Measurements from ENCODE around the gene KCNA3. TPM values are rescaled to one million over a fixed set of nuclear protein-coding genes. Genes with fewer than 3 reads are reported as not detected.

KCNA3 gene
- total and polyA plus RNA-seq, 9 of the 15 experiments (the other 6 are each of a cell fraction or from before 2014, with no cell fraction given): not detected

GRCh38 chr1:110672001-110672752, 2.6 kb downstream of the KCNA3 start:
- no peak for FAIRE-seq
- under 1% methylated on average over 12 of the region's 12 CpGs for WGBS (ENCODE audit: insufficient coverage, low coverage, missing lambda C conversion rate)
- TF ChIP-seq MXI1 (IDR thresholded peaks at IDR 0.05; ENCODE audit: low read depth, low read length): 0 out of 2 replicates have a peak, but pooled peaks have one; percentile 30
- TF ChIP-seq GMEB1 (CRISPR knock-in tag; IDR thresholded peaks at IDR 0.05): no peak
- no peak for TF ChIP-seq ZNF695 (CRISPR knock-in tag; IDR thresholded peaks at IDR 0.05)
- peak in 1 of 2 experiments; percentile 63; a peak in 1 of 4 replicates for TF ChIP-seq CSDE1 (IDR thresholded peaks at IDR 0.05)
- peak; percentile 91 for TF ChIP-seq RFX1 (IDR thresholded peaks at IDR 0.05)
- H3K9ac ChIP-seq (ENCODE audit: insufficient read depth in 1 of 2, low read depth in 2 of 2, low read length in 2 of 2): no peak overlapping the region
- H4K20me1 ChIP-seq (replicated peaks; ENCODE audit: control insufficient read depth, insufficient read depth, low read length): no peaks in the 10 kb centered on the region
- no peak for ATAC-seq
- POLR2A ChIA-PET: no interaction called here
- H3K4me3 ChIP-seq: no peak overlapping the region
- H3K36me3 ChIP-seq (ENCODE audit: control insufficient read depth, insufficient read depth, low read length): no peaks in the 10 kb centered on the region
- peaks cover 2 to 23% of the 10 kb centered on the region in 2 experiments; a peak in 4 of 5 replicates for H3K27me3 ChIP-seq (ENCODE audit: control insufficient read depth in 2 of 2, insufficient read depth in 2 of 2, low read length in 2 of 2)
- intact Hi-C loops (cut with micrococcal nuclease): no loop called here
- no peaks in the 10 kb centered on the region for H3K79me2 ChIP-seq (ENCODE audit: control insufficient read depth, insufficient read depth, low read length)
- no peak overlapping the region for H3K4me2 ChIP-seq (ENCODE audit: insufficient read depth, low read length)
- H3K4me1 ChIP-seq (replicated peaks in 1 of 2; ENCODE audit: control insufficient read depth in 2 of 2, insufficient read depth in 2 of 2, low read length in 2 of 2): peaks cover 0 to 7% of the 10 kb centered on the region in 2 experiments; a peak in 1 of 5 replicates
- peak; percentile 22 to 51 (median 30) for DNase-seq (ENCODE audit: extremely low read depth in 1 of 4, low spot score in 3 of 4)
- H3K9me1 ChIP-seq (ENCODE audit: control insufficient read depth, insufficient read depth, low read length): no peaks in the 10 kb centered on the region
- no peak overlapping the region for H3K27ac ChIP-seq (ENCODE audit: extremely low read depth, low read depth, low read length)
- no peaks in the 10 kb centered on the region for H3K9me3 ChIP-seq (replicated peaks; ENCODE audit: control insufficient read depth, insufficient read depth, low read depth, low read length)
- BruUV-seq (replicated peaks): no TSS peak
- CTCF ChIA-PET (ENCODE audit: low intra/inter-chr PET ratio): no interaction called here
- in situ Hi-C loops (cut with MboI): no loop called here
- no peak overlapping the region for H2AFZ ChIP-seq (ENCODE audit: low read depth, low read length)
